Prostate gland (tissue), 2 donors: ENCODE data around the gene U2SURP. TPM values are rescaled to one million over a fixed set of nuclear protein-coding genes. Genes with fewer than 3 reads are reported as not detected.

ENCODE experiments used
- DNase-seq: peaks from one replicate; pipeline ENCODE4 v3.0.0-alpha.2; 2019; ENCODE audit warnings: low spot score
- H3K27ac ChIP-seq, 2 donors: fragments of 200-600 bp; sonication (generic); 2 replicates each; pipeline ENCODE4 v1.5.1; 2017 to 2019
- H3K27me3 ChIP-seq: fragments of 200-600 bp; sonication (generic); replicated peaks from 2 replicates; pipeline ENCODE4 v1.5.1; 2019; ENCODE audit not compliant: insufficient read depth
- H3K36me3 ChIP-seq, 2 donors: fragments of 200-600 bp; sonication (generic); 1 replicate in 1 of 2; 2 replicates in 1 of 2; pipeline versions ENCODE4 v1.5.1 to v1.8.1; 2017 to 2019
- H3K4me1 ChIP-seq: fragments of 200-600 bp; sonication (generic); replicated peaks from 2 replicates; pipeline ENCODE4 v1.5.1; 2019
- H3K4me3 ChIP-seq, 2 donors: fragments of 200-600 bp; sonication (generic); 2 replicates each; pipeline ENCODE4 v1.5.1; 2017 to 2019
- H3K9me3 ChIP-seq: fragments of 200-600 bp; sonication (generic); 2 replicates; pipeline ENCODE4 v1.5.1; 2017
- CTCF ChIP-seq, 4 experiments: fragments of 200-600 bp in 2 of 4; fragments of 450-650 bp in 2 of 4; sonication (generic) in 2 of 4; IDR thresholded peaks; 1 replicate in 3 of 4; 2 replicates in 1 of 4; pipeline ENCODE4 v1.5.1; 2016 to 2019; ENCODE audit warnings: antibody characterized with exemption in 4 of 4, mild to moderate bottlenecking in 2 of 4, moderate library complexity in 2 of 4
- POLR2A ChIP-seq: fragments of 450-650 bp; IDR thresholded peaks from one replicate; pipeline ENCODE4 v1.6.1; 2016; ENCODE audit warnings: antibody characterized with exemption, mild to moderate bottlenecking
- POLR2AphosphoS5 ChIP-seq: sonication (generic); formaldehyde crosslinking; IDR thresholded peaks from one replicate; pipeline ENCODE4 v1.6.1; 2017; ENCODE audit warnings: antibody characterized with exemption
- WGBS: methylation state at CpG from one replicate; pipeline ENCODE4 v1.1.5; 2018; 5-methylcytosine and 5-hydroxymethylcytosine counted together
- intact Hi-C: fragments of 100-400 bp; cut with DNase I; formaldehyde crosslinking; loops from one replicate; pipeline ENCODE4 v1.14.2; 2022
- small RNA-seq, 2 donors: library from RNA; depleted of rRNA; stranded (forward); fragments of <200 nt; gene quantifications; one replicate each; pipeline ENCODE3, GENCODE V24; 2016
- total RNA-seq, 2 donors: library from RNA; depleted of rRNA; stranded (reverse); fragments of >200 nt; gene quantifications; one replicate each; pipeline ENCODE4 v1.1.0, GENCODE V29; 2016

U2SURP gene
- total RNA-seq, 2 donors from 2014 or later, result 38.3 to 59.4 TPM

- DNase-seq, result no peak
- no peaks in the 10 kb centered on the region for H3K27me3 ChIP-seq
- H3K27ac ChIP-seq, result no peak overlapping the region
- H3K9me3 ChIP-seq, result no peaks in the 10 kb centered on the region
- intact Hi-C loops, result no loop called here
- H3K4me3 ChIP-seq, result no peak overlapping the region
- WGBS, result 85% methylated on average over 7 of the region's 7 CpGs
- TF ChIP-seq CTCF (IDR thresholded peaks at IDR 0.05) (no peak), POLR2A (no peak)
- H3K36me3 ChIP-seq, result no peaks in the 10 kb centered on the region
- no peaks in the 10 kb centered on the region for H3K4me1 ChIP-seq
Observed at GRCh38 chr3:143101792-143102381, 100.5 kb downstream of the U2SURP start.

GRCh38 chr3:143103652-143104051 is 102.3 kb downstream of the U2SURP start:
- H3K4me1 ChIP-seq, result no peaks in the 10 kb centered on the region
- no peak for DNase-seq
- intact Hi-C loops, result no loop called here

DNA sequence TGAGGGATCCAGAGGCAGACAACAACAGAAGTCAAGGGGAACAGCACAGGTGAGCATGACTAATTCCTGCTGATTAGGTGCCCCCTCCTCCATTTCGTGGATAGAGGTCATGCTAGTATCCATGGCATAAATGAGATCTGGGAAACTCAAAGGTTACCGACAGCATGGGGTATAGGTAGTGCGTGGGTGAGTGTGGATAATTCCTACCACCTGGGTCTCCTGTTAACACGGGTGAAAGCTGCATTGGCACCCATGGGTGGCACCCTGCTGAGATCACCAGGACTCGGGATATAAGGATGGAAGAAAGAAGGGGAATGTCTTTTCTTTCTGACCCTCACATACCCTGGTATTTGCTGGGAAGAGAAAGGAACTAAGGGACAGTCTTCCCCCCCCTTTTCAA is 103.8 kb downstream of the U2SURP start:
- no peaks in the 10 kb centered on the region for H3K27me3 ChIP-seq
- H3K9me3 ChIP-seq, result no peaks in the 10 kb centered on the region
- TF ChIP-seq POLR2AphosphoS5 (no peak), CTCF (IDR thresholded peaks at IDR 0.05) (no peak), POLR2A (no peak)
- DNase-seq, result no peak
- no peak overlapping the region for H3K4me3 ChIP-seq
- WGBS, result 74% methylated on average over 5 of the region's 5 CpGs
- no peaks in the 10 kb centered on the region for H3K4me1 ChIP-seq
- H3K36me3 ChIP-seq, result no peaks in the 10 kb centered on the region
- no peak overlapping the region for H3K27ac ChIP-seq
- intact Hi-C loops, result no loop called here

More at GRCh38 chr3:143103652-143104051, 102.3 kb downstream of the U2SURP start:
- H3K4me3 ChIP-seq, result no peak overlapping the region
- H3K9me3 ChIP-seq, result no peaks in the 10 kb centered on the region
- H3K27ac ChIP-seq, result no peak overlapping the region
- 82% methylated on average over 2 of the region's 2 CpGs for WGBS
- H3K27me3 ChIP-seq, result no peaks in the 10 kb centered on the region
- no peak for TF ChIP-seq POLR2AphosphoS5
- TF ChIP-seq POLR2A, result no peak
- no peak for TF ChIP-seq CTCF (IDR thresholded peaks at IDR 0.05)
- no peaks in the 10 kb centered on the region for H3K36me3 ChIP-seq

DNA sequence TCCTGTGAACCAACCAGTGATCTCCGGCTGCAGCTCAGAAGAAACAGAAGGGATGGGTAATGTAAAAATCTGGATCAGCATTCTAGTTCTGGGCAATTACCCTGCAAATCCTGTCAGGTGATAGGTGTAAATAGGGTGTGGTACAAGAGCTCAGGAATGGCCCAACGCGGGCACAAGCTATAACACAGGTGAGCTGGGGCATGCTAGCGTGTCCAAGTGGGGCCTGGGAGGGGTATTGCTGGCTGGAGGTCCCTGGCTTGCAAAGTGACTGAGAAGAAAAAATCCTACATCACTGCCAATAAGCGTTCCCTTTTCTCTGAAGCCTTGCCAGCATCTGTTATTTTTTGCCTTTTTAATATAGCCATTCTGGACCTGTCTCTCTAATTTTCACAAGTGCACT is 108.5 kb downstream of the U2SURP start:
- H3K27ac ChIP-seq, result no peak overlapping the region
- H3K4me1 ChIP-seq, result no peaks in the 10 kb centered on the region
- WGBS, result 28% methylated on average over 5 of the region's 5 CpGs
- H3K4me3 ChIP-seq, result no peak overlapping the region
- DNase-seq, result no peak
- TF ChIP-seq POLR2AphosphoS5 (no peak), POLR2A (no peak), CTCF (IDR thresholded peaks at IDR 0.05) (no peak)
- H3K36me3 ChIP-seq, result no peaks in the 10 kb centered on the region
- intact Hi-C loops, result no loop called here
- no peaks in the 10 kb centered on the region for H3K9me3 ChIP-seq
- H3K27me3 ChIP-seq, result no peaks in the 10 kb centered on the region

Small RNA genes within 50 kb of the gene (small RNA-seq; reads per million reads assigned to genes)
- 0 reads per million in 2 donors for gene AC021074.2

Other genes with a start within 250 kb of the U2SURP start
- 10 to 100 TPM; 11.0 to 14.2 TPM for gene PCOLCE2, start 112.5 kb upstream of the U2SURP start, total RNA-seq
- gene PAQR9, start 37.9 kb upstream of the U2SURP start, total RNA-seq, result 1 to 10 TPM in 1 of 2 donors, not detected in 1; 6.2 TPM
- 1 to 10 TPM; 9.6 to 9.7 TPM for gene CHST2, start 118.2 kb downstream of the U2SURP start, total RNA-seq